Hypothalamus (tissue), 51 donors: ENCODE results near the gene P2RX6.

ENCODE experiments used
- DNase-seq, 51 donors: peaks; one replicate each; lab custom pipeline; 2025; lab: John Stamatoyannopoulos, UW

The P2RX6 gene

GRCh38 chr22:21010426-21011113 lies 4.4 kb upstream of the P2RX6 start:
- no peak for DNase-seq

GRCh38 chr22:21012446-21013407 lies 2.2 kb upstream of the P2RX6 start:
- no peak for DNase-seq

- DNase-seq, result no peak
Observed at GRCh38 chr22:21013657-21014201, 1.2 kb upstream of the P2RX6 start.

GRCh38 chr22:21014202-21014725 lies 701 bp upstream of the P2RX6 start:
- peak; percentile 10 to 93 (median 80) for DNase-seq

GRCh38 chr22:21015466-21016006 lies 571 bp downstream of the P2RX6 start:
- no peak for DNase-seq

- DNase-seq, result no peak
Observed at GRCh38 chr22:21016644-21017420, 1.9 kb downstream of the P2RX6 start.

- DNase-seq, result no peak
Observed at GRCh38 chr22:21018314-21018713, 3.3 kb downstream of the P2RX6 start.

- DNase-seq, result no peak
Observed at GRCh38 chr22:21020802-21021429, 6.0 kb downstream of the P2RX6 start.

GRCh38 chr22:21022507-21022906 lies 7.5 kb downstream of the P2RX6 start:
- DNase-seq, result no peak

GRCh38 chr22:21022955-21023614 lies 8.1 kb downstream of the P2RX6 start:
- no peak for DNase-seq

GRCh38 chr22:21025266-21025665 lies 10.3 kb downstream of the P2RX6 start:
- no peak for DNase-seq

GRCh38 chr22:21025763-21026755 lies 11.1 kb downstream of the P2RX6 start:
- DNase-seq, result no peak

GRCh38 chr22:21026783-21027692 lies 12.1 kb downstream of the P2RX6 start:
- peak in 1 of 51 donors; percentile 34 for DNase-seq

GRCh38 chr22:21028277-21029251 lies 13.6 kb downstream of the P2RX6 start:
- no peak for DNase-seq

GRCh38 chr22:21029486-21030025 lies 14.6 kb downstream of the P2RX6 start:
- no peak for DNase-seq
